Fibroblast of lung (primary cell): ENCODE measurements around the gene UROC1. TPM values are rescaled to one million over a fixed set of nuclear protein-coding genes. Genes with fewer than 3 reads are reported as not detected.

Experiments
- DNase-seq, 2 donors: peaks; one replicate each; pipeline versions ENCODE4 v3.0.0 to v3.0.0-alpha.2; 2010; ENCODE audit warnings: low read depth in 2 of 2
- H2AFZ ChIP-seq: 2 replicates; pipeline ENCODE4 v1.5.1; 2012; ENCODE audit warnings: low read length, control low read depth, inconsistent platforms
- H3K27ac ChIP-seq: 2 replicates; pipeline ENCODE4 v1.5.1; 2011; ENCODE audit warnings: low read length, control low read depth; ENCODE audit not compliant: insufficient read depth
- H3K27me3 ChIP-seq: 2 replicates; pipeline ENCODE4 v1.5.1; 2011; ENCODE audit warnings: mild to moderate bottlenecking, low read length; ENCODE audit not compliant: control insufficient read depth, insufficient read depth
- H3K36me3 ChIP-seq: 2 replicates; pipeline ENCODE4 v1.5.1; 2011; ENCODE audit warnings: low read length; ENCODE audit not compliant: control insufficient read depth, insufficient read depth
- H3K4me1 ChIP-seq: 2 replicates; pipeline ENCODE4 v1.5.1; 2011; ENCODE audit warnings: low read length; ENCODE audit not compliant: control insufficient read depth, insufficient read depth; ENCODE audit errors: extremely low read depth
- H3K4me2 ChIP-seq: 2 replicates; pipeline ENCODE4 v1.5.1; 2011; ENCODE audit warnings: low read length, control low read depth; ENCODE audit not compliant: insufficient read depth; ENCODE audit errors: extremely low read depth
- H3K4me3 ChIP-seq, 4 experiments: fragments of 200-600 bp in 1 of 4; sonication (generic) in 1 of 4; replicated peaks in 1 of 4; 2 replicates each; pipeline ENCODE4 v1.5.1; 2011 to 2016; ENCODE audit warnings: low read length in 4 of 4, low read depth in 3 of 4, mild to moderate bottlenecking in 3 of 4, control low read depth in 2 of 4, inconsistent platforms in 1 of 4, mixed read lengths in 1 of 4; ENCODE audit not compliant: insufficient read depth in 1 of 4; ENCODE audit errors: control extremely low read depth in 1 of 4
- H3K79me2 ChIP-seq: 2 replicates; pipeline ENCODE4 v1.5.1; 2012; ENCODE audit warnings: mild to moderate bottlenecking, low read length, inconsistent platforms; ENCODE audit not compliant: control insufficient read depth, insufficient read depth
- H3K9ac ChIP-seq: 2 replicates; pipeline ENCODE4 v1.5.1; 2011; ENCODE audit warnings: mild to moderate bottlenecking, low read length, control low read depth; ENCODE audit not compliant: insufficient read depth
- H3K9me3 ChIP-seq: 2 replicates; pipeline ENCODE4 v1.5.1; 2012; ENCODE audit warnings: low read depth, low read length; ENCODE audit not compliant: control insufficient read depth, insufficient read depth
- H4K20me1 ChIP-seq: 2 replicates; pipeline ENCODE4 v1.5.1; 2011; ENCODE audit warnings: low read length; ENCODE audit not compliant: control insufficient read depth, insufficient read depth; ENCODE audit errors: extremely low read depth
- CTCF ChIP-seq, 2 donors: IDR thresholded peaks in 1 of 2; conservative IDR thresholded peaks in 1 of 2; 1 replicate in 1 of 2; 2 replicates in 1 of 2; pipeline ENCODE4 v1.5.1; 2011 to 2012; ENCODE audit warnings: low read length in 2 of 2, control low read depth in 1 of 2, inconsistent platforms in 1 of 2, low read depth in 1 of 2, mild to moderate bottlenecking in 1 of 2
- EZH2 ChIP-seq: IDR thresholded peaks from 2 replicates; pipeline ENCODE4 v1.5.1; 2012; ENCODE audit warnings: low read length, control low read depth, mild to moderate bottlenecking; ENCODE audit errors: missing control alignments
- polyA plus RNA-seq, 2 donors: library from polyadenylated mRNA; depleted of rRNA in 1 of 2; stranded (reverse) in 1 of 2; unstranded in 1 of 2; fragments of >200 nt; gene quantifications; 2 replicates each; pipeline ENCODE4 v1.2.1, GENCODE V29; 2011 to 2012; ENCODE audit warnings: missing spikeins in 1 of 2
- total RNA-seq: library from RNA; depleted of rRNA; stranded (reverse); fragments of >200 nt; gene quantifications from 2 replicates; pipeline ENCODE4 v1.2.1, GENCODE V29; 2014

The UROC1 gene
- total and polyA plus RNA-seq, 2 donors (not counting 1 experiment from before 2014, with no cell fraction given): not detected

GRCh38 chr3:126521122-126521891, 3.7 kb upstream of the UROC1 start:
- H3K27me3 ChIP-seq: peaks cover 20% of the 10 kb centered on the region
- no peak overlapping the region for H3K27ac ChIP-seq
- no peak overlapping the region for H3K4me2 ChIP-seq
- TF ChIP-seq EZH2 (no peak), CTCF (conservative IDR thresholded peaks at IDR 0.05 in 1 of 2, IDR thresholded peaks at IDR 0.05 in 1 of 2; ENCODE audit: low read depth in 1 of 2, low read length in 2 of 2) (no peak)
- no peaks in the 10 kb centered on the region for H3K36me3 ChIP-seq
- DNase-seq: no peak
- no peaks in the 10 kb centered on the region for H3K4me1 ChIP-seq
- no peak overlapping the region for H3K9ac ChIP-seq
- H3K4me3 ChIP-seq: no peak overlapping the region
- H3K9me3 ChIP-seq: no peaks in the 10 kb centered on the region
- H4K20me1 ChIP-seq: no peaks in the 10 kb centered on the region
- H2AFZ ChIP-seq: no peak overlapping the region
- no peaks in the 10 kb centered on the region for H3K79me2 ChIP-seq

GRCh38 chr3:126519506-126520455, 2.2 kb upstream of the UROC1 start:
- H3K27ac ChIP-seq: no peak overlapping the region
- no peaks in the 10 kb centered on the region for H3K36me3 ChIP-seq
- no peaks in the 10 kb centered on the region for H3K4me1 ChIP-seq
- H3K4me2 ChIP-seq: no peak overlapping the region
- H3K9ac ChIP-seq: no peak overlapping the region
- TF ChIP-seq EZH2 (no peak), CTCF (conservative IDR thresholded peaks at IDR 0.05 in 1 of 2, IDR thresholded peaks at IDR 0.05 in 1 of 2; ENCODE audit: low read depth in 1 of 2, low read length in 2 of 2) (no peak)
- no peak overlapping the region for H3K4me3 ChIP-seq
- no peaks in the 10 kb centered on the region for H4K20me1 ChIP-seq
- no peak for DNase-seq
- peaks cover 20% of the 10 kb centered on the region for H3K27me3 ChIP-seq
- H3K9me3 ChIP-seq: no peaks in the 10 kb centered on the region
- no peaks in the 10 kb centered on the region for H3K79me2 ChIP-seq
- no peak overlapping the region for H2AFZ ChIP-seq

GRCh38 chr3:126518779-126519177, 1.2 kb upstream of the UROC1 start:
- no peak for DNase-seq
- Histone ChIP-seq H2AFZ (no peak overlapping the region), H4K20me1 (no peaks in the 10 kb centered on the region), H3K4me1 (no peaks in the 10 kb centered on the region), H3K4me3 (no peak overlapping the region), H3K27me3 (peaks cover 20% of the 10 kb centered on the region), H3K27ac (no peak overlapping the region), H3K4me2 (no peak overlapping the region), H3K9me3 (no peaks in the 10 kb centered on the region), H3K79me2 (no peaks in the 10 kb centered on the region), H3K9ac (no peak overlapping the region), H3K36me3 (no peaks in the 10 kb centered on the region)
- TF ChIP-seq CTCF (conservative IDR thresholded peaks at IDR 0.05 in 1 of 2, IDR thresholded peaks at IDR 0.05 in 1 of 2; ENCODE audit: low read depth in 1 of 2, low read length in 2 of 2): no peak
- TF ChIP-seq EZH2: no peak
